Mesenchymal stem cell (in vitro differentiated cells and primary cell): Measurements from ENCODE around the gene GRK3.

Experiments
- DNase-seq: peaks from one replicate; pipeline ENCODE4 v3.0.0-alpha.2; 2013
- H2AFZ ChIP-seq: one replicate; pipeline ENCODE4 v1.6.1; 2013; ENCODE audit warnings: low read depth, mild to moderate bottlenecking, control low read depth, inconsistent platforms, low read length, moderate library complexity
- H2AK5ac ChIP-seq: 2 replicates; pipeline ENCODE4 v1.6.1; 2013; ENCODE audit warnings: low read length, moderate library complexity, mild to moderate bottlenecking, inconsistent platforms; ENCODE audit not compliant: severe bottlenecking
- H2BK120ac ChIP-seq: one replicate; pipeline ENCODE4 v1.6.1; 2013; ENCODE audit warnings: low read depth, mild to moderate bottlenecking, inconsistent platforms, low read length, moderate library complexity
- H2BK12ac ChIP-seq, 2 experiments: one replicate each; pipeline ENCODE4 v1.6.1; 2013; ENCODE audit warnings: inconsistent platforms in 2 of 2, low read length in 2 of 2, mild to moderate bottlenecking in 2 of 2, moderate library complexity in 2 of 2, control low read depth in 1 of 2
- H2BK15ac ChIP-seq: one replicate; pipeline ENCODE4 v1.6.1; 2013; ENCODE audit warnings: mild to moderate bottlenecking, low read depth, inconsistent platforms; ENCODE audit not compliant: poor library complexity, severe bottlenecking
- H2BK5ac ChIP-seq: 2 replicates; pipeline ENCODE4 v1.6.1; 2013; ENCODE audit warnings: low read depth, mild to moderate bottlenecking, low read length, control low read depth, inconsistent platforms; ENCODE audit not compliant: poor library complexity, severe bottlenecking
- H3K14ac ChIP-seq, 2 experiments: one replicate each; pipeline ENCODE4 v1.6.1; 2013; ENCODE audit warnings: inconsistent platforms in 2 of 2, low read length in 2 of 2, control low read depth in 1 of 2, mild to moderate bottlenecking in 1 of 2, moderate library complexity in 1 of 2
- H3K18ac ChIP-seq, 2 experiments: one replicate each; pipeline ENCODE4 v1.6.1; 2013; ENCODE audit warnings: inconsistent platforms in 2 of 2, low read length in 2 of 2, control low read depth in 1 of 2, low read depth in 1 of 2, mild to moderate bottlenecking in 1 of 2
- H3K23ac ChIP-seq, 2 experiments: one replicate each; pipeline ENCODE4 v1.6.1; 2013; ENCODE audit warnings: inconsistent platforms in 2 of 2, low read length in 2 of 2, mild to moderate bottlenecking in 2 of 2, moderate library complexity in 2 of 2, control low read depth in 1 of 2
- H3K27ac ChIP-seq: 2 replicates; pipeline ENCODE4 v1.5.1; 2013; ENCODE audit warnings: mild to moderate bottlenecking, moderate library complexity, low read length, control low read depth, inconsistent platforms; ENCODE audit not compliant: poor library complexity, severe bottlenecking
- H3K27me3 ChIP-seq, 2 experiments: 2 replicates each; pipeline versions ENCODE4 v1.6.1 to v1.7.0; 2013; ENCODE audit warnings: low read length in 2 of 2, mild to moderate bottlenecking in 2 of 2, moderate library complexity in 2 of 2, control low read depth in 1 of 2, inconsistent platforms in 1 of 2; ENCODE audit not compliant: control insufficient read depth in 1 of 2, insufficient read depth in 1 of 2
- H3K36me3 ChIP-seq, 2 experiments: 2 replicates each; pipeline versions ENCODE4 v1.6.1 to v1.7.0; 2013; ENCODE audit warnings: low read length in 2 of 2, control low read depth in 1 of 2, inconsistent platforms in 1 of 2, low read depth in 1 of 2, mild to moderate bottlenecking in 1 of 2; ENCODE audit not compliant: insufficient read depth in 2 of 2, control insufficient read depth in 1 of 2
- H3K4ac ChIP-seq, 2 experiments: one replicate each; pipeline ENCODE4 v1.6.1; 2013; ENCODE audit warnings: inconsistent platforms in 2 of 2, low read length in 2 of 2, mild to moderate bottlenecking in 2 of 2, moderate library complexity in 2 of 2, control low read depth in 1 of 2, low read depth in 1 of 2
- H3K4me1 ChIP-seq: 2 replicates; pipeline ENCODE4 v1.6.1; 2013; ENCODE audit warnings: low read depth, low read length, control low read depth; ENCODE audit not compliant: control insufficient read depth, insufficient read depth
- H3K4me2 ChIP-seq: 2 replicates; pipeline ENCODE4 v1.6.1; 2013; ENCODE audit warnings: low read length, mild to moderate bottlenecking, inconsistent platforms; ENCODE audit not compliant: poor library complexity, severe bottlenecking
- H3K4me3 ChIP-seq, 2 experiments: 2 replicates each; pipeline versions ENCODE4 v1.5.1 to v1.7.0; 2013; ENCODE audit warnings: low read length in 2 of 2, mild to moderate bottlenecking in 2 of 2, control low read depth in 1 of 2, low read depth in 1 of 2; ENCODE audit not compliant: insufficient read depth in 1 of 2
- H3K79me1 ChIP-seq: replicated peaks from 2 replicates; pipeline ENCODE4 v1.6.1; 2013; ENCODE audit warnings: mild to moderate bottlenecking, control low read depth, low read length, inconsistent platforms; ENCODE audit not compliant: poor library complexity, severe bottlenecking
- H3K9ac ChIP-seq: 2 replicates; pipeline ENCODE4 v1.7.0; 2013; ENCODE audit warnings: mild to moderate bottlenecking, low read length, moderate library complexity
- H3K9me3 ChIP-seq: 2 replicates; pipeline ENCODE4 v1.7.0; 2013; ENCODE audit warnings: mild to moderate bottlenecking, low read length; ENCODE audit not compliant: control insufficient read depth
- H4K8ac ChIP-seq: one replicate; pipeline ENCODE4 v1.6.1; 2013; ENCODE audit warnings: inconsistent platforms, mild to moderate bottlenecking, low read length, moderate library complexity
- H4K91ac ChIP-seq: one replicate; pipeline ENCODE4 v1.6.1; 2013; ENCODE audit warnings: mild to moderate bottlenecking, low read length, inconsistent platforms
- WGBS: methylation state at CpG from one replicate; pipeline ENCODE4 v1.1.7; 2013; ENCODE audit warnings: mixed read lengths; 5-methylcytosine and 5-hydroxymethylcytosine counted together

Gene GRK3

DNA sequence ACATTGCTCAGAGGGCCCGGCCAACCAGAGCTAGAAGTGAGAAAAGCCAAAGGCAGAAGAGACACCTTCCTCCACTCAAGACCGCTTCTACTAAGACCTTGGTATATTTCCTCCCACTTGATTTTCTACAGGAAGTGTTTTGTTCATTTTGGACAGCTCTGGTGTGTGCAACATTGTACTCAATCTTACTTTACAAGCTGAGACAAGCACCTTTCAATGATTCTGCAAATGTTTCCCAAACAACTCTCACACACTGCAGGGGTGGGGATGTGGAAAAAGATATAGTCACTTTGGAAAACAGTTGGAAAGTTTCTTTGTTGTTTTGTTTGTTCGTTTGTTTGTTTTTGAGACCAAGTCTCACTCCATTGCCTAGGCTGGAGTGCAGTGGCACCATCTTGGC lies 193.2 kb downstream of the GRK3 start:
- no peak overlapping the region for H4K8ac ChIP-seq
- no peak overlapping the region for H3K27ac ChIP-seq
- H3K4me2 ChIP-seq = no peak overlapping the region
- H2BK12ac ChIP-seq = no peak overlapping the region
- H2AK5ac ChIP-seq = no peak overlapping the region
- no peak overlapping the region for H3K9ac ChIP-seq
- no peak overlapping the region for H2BK120ac ChIP-seq
- no peaks in the 10 kb centered on the region for H3K9me3 ChIP-seq
- no peak overlapping the region for H3K23ac ChIP-seq
- peaks cover 6% of the 10 kb centered on the region for H3K4me1 ChIP-seq
- no peaks in the 10 kb centered on the region for H3K79me1 ChIP-seq
- no peak overlapping the region for H3K14ac ChIP-seq
- WGBS = 100% methylated on average over 1 of the region's 3 CpGs
- DNase-seq = no peak
- H2BK5ac ChIP-seq = no peak overlapping the region
- H3K4me3 ChIP-seq = no peak overlapping the region
- no peak overlapping the region for H2AFZ ChIP-seq
- no peaks in the 10 kb centered on the region for H3K36me3 ChIP-seq
- H3K4ac ChIP-seq = no peak overlapping the region
- no peak overlapping the region for H3K18ac ChIP-seq
- no peak overlapping the region for H4K91ac ChIP-seq
- H3K27me3 ChIP-seq = no peaks in the 10 kb centered on the region
- no peak overlapping the region for H2BK15ac ChIP-seq

DNA sequence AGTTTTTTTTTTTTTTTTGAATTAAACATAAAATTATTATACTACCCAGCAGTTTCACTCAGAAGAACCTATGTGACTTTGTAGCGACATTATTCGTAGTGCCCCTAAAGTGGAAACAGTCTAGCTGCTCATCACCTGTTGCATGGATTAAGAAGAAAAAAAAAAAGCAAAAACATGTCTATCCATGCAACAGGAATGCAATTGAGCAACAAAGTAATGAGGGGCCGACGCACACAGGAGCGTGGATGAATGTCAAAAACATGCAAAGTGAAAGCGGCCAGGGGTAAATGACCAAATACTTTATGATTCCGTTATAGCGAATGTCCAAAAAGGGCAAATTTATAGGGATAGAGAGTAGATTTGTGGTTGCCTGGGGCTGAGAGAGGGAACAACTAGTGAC lies 193.8 kb downstream of the GRK3 start:
- H3K14ac ChIP-seq = no peak overlapping the region
- H3K18ac ChIP-seq = no peak overlapping the region
- no peak overlapping the region for H3K23ac ChIP-seq
- 97% methylated on average over 8 of the region's 8 CpGs for WGBS
- H2AK5ac ChIP-seq = no peak overlapping the region
- peaks cover 10% of the 10 kb centered on the region for H3K4me1 ChIP-seq
- no peaks in the 10 kb centered on the region for H3K36me3 ChIP-seq
- H3K4me2 ChIP-seq = no peak overlapping the region
- no peak overlapping the region for H2BK15ac ChIP-seq
- no peak overlapping the region for H4K91ac ChIP-seq
- no peak overlapping the region for H2BK120ac ChIP-seq
- H3K4ac ChIP-seq = no peak overlapping the region
- H3K9me3 ChIP-seq = no peaks in the 10 kb centered on the region
- H2BK12ac ChIP-seq = no peak overlapping the region
- DNase-seq = no peak
- H2BK5ac ChIP-seq = no peak overlapping the region
- no peaks in the 10 kb centered on the region for H3K27me3 ChIP-seq
- no peak overlapping the region for H2AFZ ChIP-seq
- H3K27ac ChIP-seq = no peak overlapping the region
- H3K4me3 ChIP-seq = no peak overlapping the region
- no peak overlapping the region for H4K8ac ChIP-seq
- no peak overlapping the region for H3K9ac ChIP-seq
- no peaks in the 10 kb centered on the region for H3K79me1 ChIP-seq

DNA sequence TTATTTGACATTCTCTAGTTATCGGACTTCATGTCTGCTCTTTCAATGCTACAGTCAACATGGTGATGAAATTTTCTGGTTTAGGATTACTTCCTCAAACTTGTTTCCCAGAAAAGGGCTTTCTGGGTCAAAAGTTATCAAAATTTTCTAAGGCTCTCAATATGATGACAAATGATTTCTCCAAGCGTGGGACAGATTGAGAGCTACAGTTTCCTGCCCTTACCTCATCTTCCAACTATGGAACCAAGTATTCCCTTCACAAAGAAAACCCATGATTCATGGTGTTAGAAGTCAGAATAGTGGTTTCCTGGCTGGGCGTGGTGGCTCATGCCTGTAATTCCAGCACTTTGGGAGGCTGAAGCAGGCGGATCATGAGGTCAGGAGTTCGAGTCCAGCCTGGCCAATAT lies 195.4 kb downstream of the GRK3 start:
- Histone ChIP-seq H3K23ac (no peak overlapping the region), H3K4me1 (peaks cover 8% of the 10 kb centered on the region), H3K9me3 (no peaks in the 10 kb centered on the region), H3K9ac (peak overlapping the region; percentile 36), H2AFZ (no peak overlapping the region), H4K91ac (no peak overlapping the region), H3K18ac (no peak overlapping the region), H4K8ac (no peak overlapping the region), H2BK15ac (no peak overlapping the region), H2AK5ac (no peak overlapping the region), H3K27me3 (no peaks in the 10 kb centered on the region), H3K4me2 (no peak overlapping the region), H3K14ac (no peak overlapping the region), H3K79me1 (no peaks in the 10 kb centered on the region), H3K27ac (no peak overlapping the region), H3K36me3 (no peaks in the 10 kb centered on the region), H3K4me3 (no peak overlapping the region), H3K4ac (no peak overlapping the region), H2BK120ac (no peak overlapping the region), H2BK12ac (no peak overlapping the region), H2BK5ac (no peak overlapping the region)
- WGBS = 17% methylated on average over 2 of the region's 5 CpGs
- peak; percentile 89 for DNase-seq

DNA sequence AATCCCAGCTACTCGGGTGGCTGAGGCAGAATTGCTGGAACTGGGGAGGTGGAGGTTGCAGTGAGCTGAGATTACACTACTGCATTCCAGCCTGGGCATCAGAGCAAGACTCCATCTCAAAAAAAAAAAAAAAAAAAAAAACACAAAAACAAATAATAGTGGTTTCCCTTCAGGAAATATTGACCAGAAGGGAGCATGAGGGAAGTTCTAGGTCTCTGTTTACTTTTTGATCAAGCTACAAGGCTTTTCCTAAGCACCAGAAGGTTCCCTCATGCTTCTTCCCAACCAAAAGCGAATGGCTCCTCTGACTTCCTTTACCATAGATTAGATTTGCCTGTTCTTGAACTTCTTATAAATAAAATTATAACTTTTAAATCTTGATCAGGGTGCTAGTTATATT lies 195.8 kb downstream of the GRK3 start:
- Histone ChIP-seq H4K91ac (no peak overlapping the region), H3K9me3 (no peaks in the 10 kb centered on the region), H3K4me2 (no peak overlapping the region), H2AK5ac (no peak overlapping the region), H3K36me3 (no peaks in the 10 kb centered on the region), H3K4me1 (peaks cover 7% of the 10 kb centered on the region), H2BK5ac (no peak overlapping the region), H3K23ac (no peak overlapping the region), H3K18ac (no peak overlapping the region), H3K4me3 (no peak overlapping the region), H3K27me3 (no peaks in the 10 kb centered on the region), H3K14ac (no peak overlapping the region), H3K9ac (peak overlapping the region; percentile 18), H3K79me1 (no peaks in the 10 kb centered on the region), H2AFZ (no peak overlapping the region), H2BK120ac (no peak overlapping the region), H3K4ac (no peak overlapping the region), H2BK15ac (no peak overlapping the region), H2BK12ac (no peak overlapping the region), H4K8ac (no peak overlapping the region), H3K27ac (no peak overlapping the region)
- no CpG with 5 or more reads among the region's 2 CpGs for WGBS
- DNase-seq = no peak
